Activated CD4-positive, alpha-beta T cell treated with anti-CD3 and anti-CD28 coated beads, Interleukin-2, amount 10 ng/mL, durations not matched to agents 24 days and 14 days (primary cell): ENCODE data around the gene PHF1. TPM values are rescaled to one million over a fixed set of nuclear protein-coding genes. Genes with fewer than 3 reads are reported as not detected.

Source experiments
- DNase-seq: peaks from one replicate; pipeline ENCODE4 v3.0.0; 2022
- H3K27ac Mint-ChIP-seq: one replicate; pipeline ENCODE4 v1.8.0; 2022; ENCODE audit warnings: mild to moderate bottlenecking, mixed read lengths
- H3K27me3 Mint-ChIP-seq: one replicate; pipeline ENCODE4 v1.8.0; 2022; ENCODE audit warnings: mixed read lengths
- H3K36me3 Mint-ChIP-seq: one replicate; pipeline ENCODE4 v1.8.0; 2022; ENCODE audit warnings: low read depth, mild to moderate bottlenecking, mixed read lengths
- H3K4me1 Mint-ChIP-seq: one replicate; pipeline ENCODE4 v1.8.0; 2021; ENCODE audit warnings: mixed read lengths
- H3K4me3 Mint-ChIP-seq: one replicate; pipeline ENCODE4 v1.8.0; 2022; ENCODE audit warnings: mild to moderate bottlenecking, moderate library complexity, mixed read lengths
- H3K9me3 Mint-ChIP-seq: one replicate; pipeline ENCODE4 v1.8.0; 2021; ENCODE audit warnings: mixed read lengths
- intact Hi-C: fragments of 100-400 bp; cut with micrococcal nuclease; formaldehyde crosslinking; loops from one replicate; pipeline ENCODE4 v1.15.1; 2023
- total RNA-seq: library from RNA; stranded (reverse); gene quantifications from 2 replicates; pipeline ENCODE4 v1.2.3, GENCODE V29; 2022

The PHF1 gene
- total RNA-seq, 1 donor from 2014 or later = 33.6 TPM

GRCh38 chr6:33439956-33440648 is 29.3 kb downstream of the PHF1 start:
- H3K27me3 Mint-ChIP-seq = no peaks in the 10 kb centered on the region
- peaks cover 3% of the 10 kb centered on the region for H3K4me1 Mint-ChIP-seq
- H3K27ac Mint-ChIP-seq = no peak overlapping the region
- H3K9me3 Mint-ChIP-seq = no peaks in the 10 kb centered on the region
- H3K36me3 Mint-ChIP-seq = peaks cover 65% of the 10 kb centered on the region
- no peak overlapping the region for H3K4me3 Mint-ChIP-seq
- intact Hi-C loops = no loop called here
- no peak for DNase-seq

- H3K4me3 Mint-ChIP-seq = no peak overlapping the region
- DNase-seq = no peak
- intact Hi-C loops = no loop called here
- H3K4me1 Mint-ChIP-seq = peaks cover 3% of the 10 kb centered on the region
- peaks cover 62% of the 10 kb centered on the region for H3K36me3 Mint-ChIP-seq
- H3K9me3 Mint-ChIP-seq = no peaks in the 10 kb centered on the region
- peak overlapping the region; percentile 8 for H3K27ac Mint-ChIP-seq
- no peaks in the 10 kb centered on the region for H3K27me3 Mint-ChIP-seq
Observed at GRCh38 chr6:33440649-33441309, 30.0 kb downstream of the PHF1 start.

- intact Hi-C loops = no loop called here
- no peaks in the 10 kb centered on the region for H3K9me3 Mint-ChIP-seq
- no peak for DNase-seq
- peaks cover 3% of the 10 kb centered on the region for H3K4me1 Mint-ChIP-seq
- no peaks in the 10 kb centered on the region for H3K27me3 Mint-ChIP-seq
- H3K36me3 Mint-ChIP-seq = peaks cover 62% of the 10 kb centered on the region
- H3K27ac Mint-ChIP-seq = no peak overlapping the region
- no peak overlapping the region for H3K4me3 Mint-ChIP-seq
Observed at GRCh38 chr6:33441457-33441856, 30.6 kb downstream of the PHF1 start.

- Mint-ChIP-seq H3K9me3 (no peaks in the 10 kb centered on the region), H3K4me3 (no peak overlapping the region), H3K4me1 (peaks cover 3% of the 10 kb centered on the region), H3K36me3 (peaks cover 59% of the 10 kb centered on the region), H3K27me3 (no peaks in the 10 kb centered on the region), H3K27ac (no peak overlapping the region)
- no peak for DNase-seq
- intact Hi-C loops = no loop called here
Observed at GRCh38 chr6:33442283-33442682, 31.5 kb downstream of the PHF1 start.

- Mint-ChIP-seq H3K27me3 (no peaks in the 10 kb centered on the region), H3K9me3 (no peaks in the 10 kb centered on the region), H3K4me3 (no peak overlapping the region), H3K27ac (no peak overlapping the region), H3K4me1 (peaks cover 5% of the 10 kb centered on the region), H3K36me3 (peaks cover 61% of the 10 kb centered on the region)
- intact Hi-C loops = no loop called here
- DNase-seq = no peak
Observed at GRCh38 chr6:33443025-33443424, 32.2 kb downstream of the PHF1 start.

GRCh38 chr6:33443619-33444504 is 33.0 kb downstream of the PHF1 start:
- Mint-ChIP-seq H3K27me3 (no peaks in the 10 kb centered on the region), H3K4me1 (peaks cover 7% of the 10 kb centered on the region), H3K9me3 (no peaks in the 10 kb centered on the region), H3K4me3 (no peak overlapping the region), H3K36me3 (peaks cover 60% of the 10 kb centered on the region), H3K27ac (no peak overlapping the region)
- no peak for DNase-seq
- intact Hi-C loops = no loop called here

GRCh38 chr6:33445119-33445603 is 34.3 kb downstream of the PHF1 start:
- DNase-seq = no peak
- no peaks in the 10 kb centered on the region for H3K27me3 Mint-ChIP-seq
- intact Hi-C loops = no loop called here
- H3K4me3 Mint-ChIP-seq = no peak overlapping the region
- H3K4me1 Mint-ChIP-seq = peaks cover 6% of the 10 kb centered on the region
- H3K27ac Mint-ChIP-seq = no peak overlapping the region
- no peaks in the 10 kb centered on the region for H3K9me3 Mint-ChIP-seq
- H3K36me3 Mint-ChIP-seq = peaks cover 60% of the 10 kb centered on the region

- H3K9me3 Mint-ChIP-seq = no peaks in the 10 kb centered on the region
- H3K4me1 Mint-ChIP-seq = peaks cover 6% of the 10 kb centered on the region
- no peak overlapping the region for H3K4me3 Mint-ChIP-seq
- H3K36me3 Mint-ChIP-seq = peaks cover 58% of the 10 kb centered on the region
- intact Hi-C loops = no loop called here
- no peak for DNase-seq
- H3K27ac Mint-ChIP-seq = peak overlapping the region; percentile 39
- H3K27me3 Mint-ChIP-seq = no peaks in the 10 kb centered on the region
Observed at GRCh38 chr6:33446356-33446755, 35.5 kb downstream of the PHF1 start.

GRCh38 chr6:33450434-33450833 is 39.6 kb downstream of the PHF1 start:
- Mint-ChIP-seq H3K9me3 (no peaks in the 10 kb centered on the region), H3K4me3 (no peak overlapping the region), H3K36me3 (peaks cover 45% of the 10 kb centered on the region), H3K4me1 (peaks cover 24% of the 10 kb centered on the region), H3K27ac (no peak overlapping the region), H3K27me3 (no peaks in the 10 kb centered on the region)
- intact Hi-C loops = loop anchor here (5.0 to 10.0 kb wide), 2 partner anchors 172 to 244 kb away; partner anchors contain the start of gene ITPR3
- no peak for DNase-seq

GRCh38 chr6:33451606-33452005 is 40.8 kb downstream of the PHF1 start:
- intact Hi-C loops = loop anchor here (5.0 to 10.0 kb wide), 2 partner anchors 171 to 243 kb away; partner anchors contain the start of gene ITPR3
- DNase-seq = no peak
- no peak overlapping the region for H3K4me3 Mint-ChIP-seq

GRCh38 chr6:33452496-33452895 is 41.7 kb downstream of the PHF1 start:
- intact Hi-C loops = loop anchor here (5.0 to 10.0 kb wide), 2 partner anchors 170 to 242 kb away; partner anchors contain the start of gene ITPR3
- Mint-ChIP-seq H3K36me3 (peaks cover 49% of the 10 kb centered on the region), H3K27me3 (no peaks in the 10 kb centered on the region), H3K9me3 (no peaks in the 10 kb centered on the region), H3K4me3 (no peak overlapping the region), H3K4me1 (peaks cover 27% of the 10 kb centered on the region), H3K27ac (no peak overlapping the region)
- DNase-seq = no peak

More at GRCh38 chr6:33451606-33452005, 40.8 kb downstream of the PHF1 start:
- Mint-ChIP-seq H3K27me3 (no peaks in the 10 kb centered on the region), H3K4me1 (peaks cover 25% of the 10 kb centered on the region), H3K9me3 (no peaks in the 10 kb centered on the region), H3K36me3 (peaks cover 47% of the 10 kb centered on the region), H3K27ac (peak overlapping the region; percentile 37)

GRCh38 chr6:33453393-33454008 is 42.7 kb downstream of the PHF1 start:
- no peak for DNase-seq
- Mint-ChIP-seq H3K36me3 (peaks cover 41% of the 10 kb centered on the region), H3K4me1 (peaks cover 25% of the 10 kb centered on the region), H3K27ac (peak overlapping the region; percentile 88), H3K27me3 (no peaks in the 10 kb centered on the region), H3K9me3 (no peaks in the 10 kb centered on the region), H3K4me3 (peak overlapping the region; percentile 97)
- intact Hi-C loops = loop anchor here (1.0 to 10.0 kb wide), 6 partner anchors 23 to 241 kb away; partner anchors contain the start of genes CUTA, ITPR3 and KIFC1
